ENCODE data around the gene PRR33.
"Not testable (repeated sequence)": the region's sequence is repeated elsewhere in the genome, so short reads cannot be mapped to it uniquely, and the experiment has no call there.

Gene PRR33

DNA sequence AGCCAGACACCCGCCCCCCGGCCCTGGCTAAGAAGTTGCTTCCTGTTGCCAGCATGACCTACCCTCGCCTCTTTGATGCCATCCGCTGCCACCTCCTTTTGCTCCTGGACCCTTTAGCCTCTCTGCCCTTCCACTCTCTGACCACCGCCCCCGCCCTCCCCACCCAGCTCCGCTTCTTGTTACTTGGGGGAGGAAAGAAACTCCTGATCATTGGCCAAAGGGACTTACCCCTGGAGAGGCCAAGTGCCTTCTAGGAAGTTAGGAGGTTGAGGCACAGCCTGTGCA is at the start of gene PRR33:
Gene PRR33, minus strand, starts transcription at position 65 of the 285 bp plus-strand sequence. CDS start 1,311 bp downstream, outside the sequence.
- no peak for DNase-seq

GRCh38 chr11:1939788-1940187 is 48.1 kb upstream of the PRR33 start:
- not testable (repeated sequence) for DNase-seq

DNA sequence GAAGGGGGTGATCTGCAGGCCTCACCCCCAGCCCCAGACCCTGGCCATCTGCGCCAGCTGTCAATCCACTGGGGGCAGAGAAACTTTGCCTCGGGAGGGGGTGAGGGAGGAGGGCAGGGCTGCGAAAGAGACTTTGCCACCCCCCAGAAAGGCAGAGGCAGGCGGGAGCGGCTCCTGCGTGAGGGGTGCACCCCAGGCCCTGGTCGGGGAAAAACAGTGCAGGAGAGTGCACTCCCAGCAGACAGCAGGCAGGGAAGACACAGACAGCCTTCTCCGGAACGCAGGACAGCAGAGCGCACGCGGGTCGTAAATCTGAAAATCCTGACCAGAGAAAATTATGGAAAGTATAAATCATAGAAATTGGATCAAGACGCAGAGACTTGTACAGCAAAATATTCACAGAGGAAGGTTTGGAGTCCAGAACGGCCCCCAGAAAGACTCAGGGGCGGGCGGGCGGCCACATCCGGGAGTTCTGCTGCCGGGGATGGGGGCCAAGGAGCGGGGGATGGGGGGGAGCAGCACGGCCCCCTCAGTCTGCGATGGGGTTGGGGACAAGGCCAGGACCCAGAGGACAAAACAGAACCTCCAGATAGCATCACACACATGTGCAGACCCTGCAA is 47.4 kb upstream of the PRR33 start:
- no peak for DNase-seq

DNA sequence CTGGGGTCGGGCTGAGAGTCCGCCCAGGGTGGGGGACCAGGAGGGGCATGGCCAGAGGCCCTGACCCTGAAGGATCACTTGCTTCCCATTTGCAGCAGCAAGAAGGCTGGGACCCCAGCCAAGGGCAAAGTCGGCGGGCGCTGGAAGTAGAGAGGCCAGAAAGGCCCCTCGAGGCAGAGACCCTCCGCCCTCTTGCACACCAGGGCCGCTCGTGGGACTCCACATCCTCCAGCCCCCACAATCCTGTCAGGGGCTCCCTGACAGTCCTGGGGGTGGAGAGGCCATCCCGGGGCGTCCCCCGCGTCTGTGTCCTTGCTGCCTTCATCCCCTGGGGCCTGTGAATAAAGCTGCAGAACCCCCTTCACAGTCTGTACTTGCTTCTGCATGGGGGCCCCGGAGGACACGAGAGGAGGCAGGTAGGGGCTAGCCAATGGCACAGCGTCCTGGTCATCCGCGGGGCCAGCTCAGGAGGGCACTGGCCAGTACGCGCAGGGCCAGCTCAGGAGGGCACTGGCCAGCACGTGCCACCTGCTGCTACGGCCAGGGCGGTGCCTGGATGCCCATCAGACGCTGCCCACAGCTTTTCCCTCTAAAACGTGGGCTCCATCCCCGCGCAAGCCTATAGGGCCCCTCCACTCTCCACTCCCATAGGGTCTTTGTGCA is 46.8 kb upstream of the PRR33 start:
- no peak for DNase-seq

GRCh38 chr11:1937616-1938342 is 46.1 kb upstream of the PRR33 start:
- no peak for DNase-seq

DNA sequence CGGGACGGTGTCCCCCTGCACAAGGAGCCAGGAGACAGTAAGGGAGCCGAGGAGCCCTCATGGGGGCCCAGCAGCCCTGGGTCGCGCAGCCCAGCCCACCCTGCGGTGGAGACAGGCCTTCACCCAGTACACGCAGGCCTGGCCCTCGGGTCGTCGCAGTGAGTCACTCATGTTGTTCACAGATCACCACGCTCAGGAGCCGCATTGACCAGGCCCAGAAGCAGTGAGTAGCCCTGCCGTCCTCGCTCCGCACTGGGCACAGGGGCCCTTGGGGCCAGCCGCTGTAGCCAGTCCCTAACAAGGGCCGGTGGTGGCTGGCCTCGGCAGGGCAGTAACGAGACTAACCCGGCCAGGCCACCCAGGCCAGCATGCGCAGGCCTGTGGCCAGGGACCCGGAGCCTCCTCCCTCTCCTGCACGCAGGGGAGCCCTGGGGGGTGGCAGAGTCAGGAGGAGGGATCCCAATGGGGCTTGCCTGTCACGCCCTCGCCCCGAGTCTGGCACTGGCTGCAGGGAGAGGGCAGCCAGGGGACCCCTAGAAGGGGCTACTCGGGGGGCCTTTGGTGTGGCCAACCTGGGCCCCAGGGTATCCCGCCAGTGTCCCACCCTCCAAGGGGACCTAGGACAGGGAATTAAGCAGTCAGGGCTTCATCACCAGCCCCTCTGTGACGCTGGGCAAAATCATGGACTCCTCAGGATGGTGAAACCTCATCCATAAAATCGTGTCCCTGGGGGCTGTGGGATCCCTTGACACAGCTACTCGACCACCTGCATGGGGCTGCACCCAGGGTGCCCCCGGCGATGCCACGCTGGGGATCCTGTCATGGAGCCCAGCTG is 45.3 kb upstream of the PRR33 start:
- no peak for DNase-seq

DNA sequence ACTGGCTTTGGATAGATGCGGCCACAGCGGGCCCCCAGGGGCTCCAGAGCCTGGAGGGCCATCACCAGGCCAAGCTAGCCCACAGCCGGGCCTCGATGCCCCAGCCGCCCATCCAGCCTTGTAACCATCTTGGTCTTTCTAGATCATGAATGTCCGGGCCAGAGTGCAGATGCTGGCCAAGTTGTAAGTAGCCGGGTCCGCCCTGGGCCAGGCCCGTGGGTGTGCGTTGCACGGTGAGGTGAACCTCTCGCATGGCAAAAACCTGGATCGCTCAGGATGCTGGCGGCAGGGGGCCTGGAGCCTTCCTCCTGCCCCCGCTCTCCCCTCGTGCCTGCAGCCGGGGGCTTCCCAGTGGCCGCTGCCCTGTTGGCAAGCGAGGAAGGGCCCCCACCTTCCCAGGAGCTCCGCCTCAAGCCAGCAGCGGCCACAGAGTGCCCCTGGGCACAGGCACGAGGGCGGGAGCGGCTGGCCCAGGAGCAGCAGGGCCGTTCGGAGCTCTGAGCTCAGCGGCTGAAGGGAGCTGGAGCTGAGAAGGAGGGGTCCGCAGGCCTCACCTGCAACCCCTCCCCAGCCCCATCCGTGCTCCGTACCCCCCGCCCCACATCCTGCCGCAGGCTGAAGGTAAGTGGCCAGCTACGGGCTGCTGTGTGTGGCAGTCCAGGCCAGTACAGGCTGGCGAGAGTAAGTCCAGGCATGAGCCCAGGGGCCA is 44.5 kb upstream of the PRR33 start:
- DNase-seq, result no peak

GRCh38 chr11:1935156-1936071 is 43.7 kb upstream of the PRR33 start:
- DNase-seq, result no peak

DNA sequence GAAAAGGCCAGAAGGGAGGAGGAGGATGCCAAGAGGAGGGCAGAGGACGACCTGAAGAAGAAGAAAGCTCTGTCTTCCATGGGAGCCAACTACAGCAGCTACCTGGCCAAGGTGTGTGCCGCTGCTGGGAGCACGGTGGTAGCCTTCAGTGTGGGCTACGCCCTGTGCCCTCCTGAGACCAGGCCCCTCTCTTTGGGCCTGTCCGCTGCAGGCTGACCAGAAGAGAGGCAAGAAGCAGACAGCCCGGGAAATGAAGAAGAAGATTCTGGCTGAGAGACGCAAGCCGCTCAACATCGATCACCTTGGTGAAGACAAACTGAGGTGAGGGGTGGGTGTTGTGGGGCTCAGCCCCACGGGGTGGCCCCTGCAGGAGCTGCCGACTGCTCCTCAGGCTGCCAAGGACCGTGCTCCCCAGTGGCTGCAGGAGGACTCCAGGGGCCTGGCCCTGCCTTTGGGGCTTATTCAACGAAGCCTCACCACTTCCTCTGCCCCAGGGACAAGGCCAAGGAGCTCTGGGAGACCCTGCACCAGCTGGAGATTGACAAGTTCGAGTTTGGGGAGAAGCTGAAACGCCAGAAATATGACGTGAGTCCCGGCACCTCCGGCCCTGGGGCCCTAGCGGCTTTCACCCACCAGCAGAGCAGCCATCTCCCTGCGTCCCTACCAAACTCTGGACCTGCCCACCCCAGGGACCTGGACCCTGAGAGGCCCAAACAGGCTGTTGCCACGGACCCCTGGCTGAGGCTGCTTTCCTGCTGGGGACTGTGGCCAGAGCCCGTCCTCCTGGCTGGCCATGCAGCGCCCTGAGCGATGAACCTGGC is 42.9 kb upstream of the PRR33 start:
- no peak for DNase-seq

DNA sequence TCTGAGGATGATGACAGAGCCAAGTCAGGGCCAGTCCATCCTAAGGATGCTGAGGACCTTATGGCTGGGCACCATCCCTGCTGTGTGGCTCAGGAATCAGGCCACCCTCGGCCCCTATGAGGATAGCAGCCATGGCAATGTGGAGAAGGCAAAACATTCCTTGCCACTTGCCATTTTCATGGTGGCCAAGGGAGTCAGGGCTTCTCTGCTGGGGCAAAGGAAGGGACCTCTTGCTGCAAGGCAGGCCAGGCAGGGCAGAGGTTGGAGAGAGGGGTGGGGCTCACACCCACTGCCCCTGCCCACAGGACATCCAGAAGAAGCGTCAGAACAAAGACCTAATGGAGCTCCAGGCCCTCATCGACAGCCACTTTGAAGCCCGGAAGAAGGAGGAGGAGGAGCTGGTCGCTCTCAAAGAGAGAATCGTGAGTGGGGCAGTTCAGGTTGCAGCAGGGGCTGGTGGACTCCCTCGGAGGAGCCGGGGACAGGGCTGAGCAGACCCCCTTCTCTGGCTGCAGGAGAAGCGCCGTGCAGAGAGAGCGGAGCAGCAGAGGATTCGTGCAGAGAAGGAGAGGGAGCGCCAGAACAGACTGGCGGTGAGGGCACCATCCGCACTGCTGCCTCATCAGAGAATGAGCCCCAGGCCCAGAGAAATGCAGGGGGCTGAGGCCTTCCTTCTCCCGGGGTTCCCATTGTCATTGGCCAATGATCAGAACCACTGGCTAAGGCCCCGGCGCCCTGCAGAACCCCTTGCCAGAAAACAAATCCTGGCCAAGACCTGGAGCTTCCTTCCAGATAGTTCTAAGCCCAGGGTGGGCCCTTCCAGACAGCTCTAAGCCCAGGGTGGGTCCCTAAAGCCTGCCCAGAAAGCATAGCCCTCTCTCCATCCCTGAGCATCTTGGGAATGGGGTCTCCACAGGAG is 42.0 kb upstream of the PRR33 start:
- DNase-seq, result no peak

DNA sequence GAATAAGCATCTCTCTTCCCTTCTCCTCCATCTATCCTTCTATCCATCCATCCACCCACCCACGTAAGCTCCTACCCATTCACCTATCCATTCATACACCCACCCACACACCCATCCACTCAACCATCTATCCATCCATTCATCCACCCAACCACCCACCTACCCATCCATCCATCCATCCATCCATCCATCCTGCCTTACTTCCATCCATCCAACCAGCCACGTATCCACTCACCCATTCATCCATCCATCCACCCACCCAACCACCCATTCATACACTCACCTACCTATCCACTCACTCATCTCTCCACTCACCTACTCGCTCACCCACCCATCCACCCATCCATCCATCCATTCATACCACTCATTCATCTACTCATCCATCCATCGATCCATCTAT is 41.0 kb upstream of the PRR33 start:
- DNase-seq, result no peak

DNA sequence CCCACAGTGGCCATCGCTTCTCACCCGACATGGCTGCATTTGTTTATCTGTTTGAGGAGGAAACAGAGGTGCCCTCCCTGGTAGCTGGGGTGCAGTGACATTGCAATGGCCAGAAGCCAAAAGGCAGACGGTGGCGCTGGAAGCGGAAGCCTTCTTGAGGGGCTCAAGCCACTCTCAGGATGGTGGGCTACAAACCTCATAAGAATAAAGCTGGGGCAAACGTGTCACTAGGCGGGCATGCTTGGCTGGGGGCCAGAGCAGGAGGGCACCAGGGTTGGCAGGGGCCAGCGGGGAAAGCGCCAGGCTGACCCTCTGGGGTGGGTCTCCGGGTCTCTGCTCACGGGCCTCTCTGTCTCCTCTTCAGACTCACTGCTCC is 40.4 kb upstream of the PRR33 start:
- no peak for DNase-seq

DNA sequence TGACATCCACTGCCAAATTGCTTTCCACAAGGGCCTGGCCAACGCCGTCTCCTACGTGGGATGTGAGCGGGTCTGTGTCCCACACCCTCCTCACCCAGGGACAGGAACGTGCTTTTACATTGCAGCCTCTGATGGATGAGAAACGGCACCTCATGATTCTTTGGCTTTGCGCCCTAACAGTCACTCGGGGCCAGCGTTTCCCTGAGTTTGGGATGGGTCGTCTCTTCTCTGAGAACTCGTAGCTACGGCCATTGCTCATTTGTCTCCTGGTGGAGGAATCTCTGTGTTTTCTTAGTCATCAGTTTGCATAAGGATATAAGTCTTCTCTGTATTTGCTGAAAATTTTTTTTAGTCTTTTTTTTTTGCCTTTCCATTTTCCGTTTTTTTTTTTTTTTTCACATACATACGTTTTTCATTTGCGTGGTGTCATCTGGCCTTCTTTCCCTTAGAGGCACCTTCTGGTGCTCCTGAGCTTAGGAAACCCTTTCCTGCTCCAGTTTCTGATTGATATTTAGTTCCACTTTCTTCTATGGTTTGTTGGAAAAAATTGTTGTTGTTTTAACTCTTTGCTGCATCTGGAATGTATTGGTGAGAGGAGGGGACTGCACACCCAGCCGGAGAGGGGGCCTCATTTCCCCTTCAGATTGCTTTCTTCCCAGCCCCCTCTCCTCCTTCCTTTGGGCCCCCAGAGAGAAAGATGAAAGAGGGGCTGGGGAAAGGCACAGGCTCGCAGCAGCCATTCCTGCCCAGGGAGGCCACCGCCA is 39.8 kb upstream of the PRR33 start:
- no peak for DNase-seq

DNA sequence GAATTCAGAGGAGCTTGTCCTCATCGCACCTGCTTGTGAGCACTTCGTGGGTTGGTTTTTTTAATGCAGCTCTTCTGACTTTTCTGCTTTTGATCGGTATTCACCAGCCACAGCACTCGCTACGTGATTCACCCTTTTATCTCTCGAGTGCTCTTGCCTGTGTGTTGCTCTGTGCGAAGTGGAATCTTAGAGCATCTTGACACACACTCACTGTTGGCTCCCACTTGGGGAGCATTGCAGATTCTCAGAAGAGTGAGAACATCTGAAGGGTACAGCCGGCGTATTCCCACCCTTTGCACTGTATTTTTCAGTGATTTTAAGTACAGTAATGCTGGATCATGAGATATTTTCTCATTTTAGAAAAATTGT is 38.8 kb upstream of the PRR33 start:
- no peak for DNase-seq

DNA sequence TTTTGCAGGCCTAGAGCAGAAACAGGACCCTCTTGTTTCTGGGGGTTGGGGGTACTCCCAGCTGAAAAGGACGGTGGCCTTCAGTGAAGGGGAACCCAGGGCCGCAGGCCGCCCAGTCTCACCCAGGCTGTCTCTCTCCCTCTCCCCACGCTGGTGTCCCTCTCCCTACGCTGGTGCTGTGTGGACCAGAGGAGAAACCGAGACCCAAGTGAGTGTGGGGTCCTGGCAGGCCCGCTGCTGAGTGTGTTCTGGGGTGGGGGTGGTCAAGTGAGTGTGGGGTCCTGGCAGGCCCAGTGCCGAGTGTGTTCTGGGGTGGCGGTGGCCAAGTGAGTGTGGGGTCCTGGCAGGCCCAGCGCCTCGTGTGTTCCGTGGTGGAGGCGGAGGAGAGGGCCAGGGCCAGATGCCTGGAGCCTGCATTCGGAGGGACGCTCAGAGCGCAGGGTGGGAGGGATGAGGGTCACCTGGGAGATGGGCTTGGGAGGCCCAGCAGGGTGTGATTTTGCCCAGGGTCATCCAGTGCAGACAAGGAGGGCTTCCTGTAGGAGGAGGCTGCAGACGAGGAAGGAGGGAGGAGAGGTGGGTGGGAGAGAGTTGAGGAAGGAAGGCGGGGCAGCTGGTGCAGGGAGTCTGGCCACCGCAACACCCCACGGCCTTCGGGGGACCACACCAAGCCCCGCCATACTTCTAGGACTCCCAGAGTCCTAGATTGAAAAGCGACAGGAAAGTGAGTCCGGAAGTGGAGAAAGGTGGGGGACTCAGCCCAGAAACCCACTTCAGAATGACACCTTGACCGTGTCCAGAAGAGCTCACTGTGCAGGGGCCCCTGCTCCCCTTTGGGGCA is 38.1 kb upstream of the PRR33 start:
- DNase-seq, result no peak

DNA sequence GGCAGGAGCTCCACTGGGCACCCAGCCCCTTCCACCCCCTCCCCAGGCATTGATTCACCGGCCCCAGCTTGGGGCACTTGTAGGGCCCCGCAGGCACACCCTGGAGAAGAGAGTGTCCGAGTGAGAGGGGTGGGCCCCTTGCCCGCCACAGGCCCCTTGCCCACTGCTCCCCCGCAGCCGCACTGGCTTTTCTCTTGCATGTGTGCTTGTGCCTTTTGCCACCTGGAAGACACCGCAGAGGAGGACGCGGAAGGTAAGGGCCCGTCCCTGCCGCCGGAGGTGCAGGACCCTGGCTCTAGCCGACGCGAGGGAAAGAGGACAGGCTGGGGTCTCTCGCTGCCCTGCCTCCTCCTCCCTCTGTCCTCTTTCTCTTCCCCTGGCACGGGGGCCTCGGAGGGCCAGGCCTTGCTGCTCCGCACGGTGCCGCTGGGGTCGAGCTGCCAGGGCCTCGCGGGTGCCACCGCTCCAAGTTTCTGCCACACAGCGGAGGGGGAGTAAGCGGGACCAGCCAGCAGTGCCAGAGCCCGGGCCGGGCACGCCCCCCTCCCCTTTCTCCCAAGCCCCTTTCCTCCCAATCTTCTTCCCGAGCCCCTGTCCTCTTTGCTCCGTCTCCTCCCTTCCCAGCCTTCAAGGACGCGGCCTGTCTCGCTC is 37.3 kb upstream of the PRR33 start:
- no peak for DNase-seq

DNA sequence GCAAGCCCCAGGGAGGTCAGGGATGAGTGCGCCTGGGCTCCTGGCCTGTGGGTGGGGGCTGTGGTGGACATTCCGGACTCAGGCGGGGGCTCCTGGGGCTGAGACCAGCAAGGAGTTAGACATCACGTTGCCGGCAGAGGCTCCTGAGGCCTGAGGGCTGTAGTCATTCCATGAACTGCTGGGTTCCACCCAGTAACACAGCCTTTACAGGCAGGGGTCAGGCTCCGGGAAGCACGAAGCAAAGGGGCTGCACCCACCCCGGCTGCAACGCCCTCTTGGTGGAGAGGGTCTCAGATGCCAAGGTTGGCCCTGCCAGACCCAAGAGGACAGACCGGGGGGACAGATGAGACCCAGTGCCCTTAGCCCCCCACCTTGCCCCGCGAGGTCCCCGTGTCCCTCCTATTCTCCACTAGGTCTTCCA is 36.8 kb upstream of the PRR33 start:
- DNase-seq, result no peak

Measured in activated CD4-positive, alpha-beta T cell treated with anti-CD3 and anti-CD28 coated beads, Interleukin-10, Interleukin-2, amounts not matched to agents 100 ng/mL and 50 ng/mL, durations not matched to agents 16 hours and 8 hours (primary cell).